ENCODE measurements around the gene ATG13. TPM values are rescaled to one million over a fixed set of nuclear protein-coding genes. Genes with fewer than 3 reads are reported as not detected.

ATG13 gene
- total RNA-seq, 1 donor = 49.7 TPM

DNA sequence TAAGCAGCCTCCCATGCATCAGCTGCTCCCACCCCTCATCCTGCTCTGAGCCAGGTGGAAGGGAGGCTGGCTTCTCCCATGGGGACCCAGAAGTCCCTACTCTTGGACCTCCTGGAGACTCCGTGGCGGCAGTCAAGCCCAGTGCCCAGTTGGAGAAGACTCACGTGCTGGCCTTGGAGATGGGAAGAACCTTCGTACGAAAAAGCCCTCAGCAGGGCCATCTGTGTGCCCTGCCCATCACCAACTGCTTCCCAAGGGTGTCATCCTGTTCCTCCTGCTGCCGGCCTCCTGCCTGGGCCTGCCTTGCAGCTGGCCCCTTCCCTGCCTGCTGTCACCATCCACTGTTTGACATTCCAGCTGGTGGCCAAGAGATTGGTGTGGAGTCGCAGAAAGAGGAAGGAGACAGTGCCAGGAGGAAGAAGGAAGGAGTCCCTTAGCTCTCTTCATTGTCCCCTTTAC lies 55.1 kb downstream of the ATG13 start:
- TF ChIP-seq CTCF (IDR thresholded peaks at IDR 0.05; ENCODE audit: insufficient read depth, low read depth, low read length) = no peak
- no peak for DNase-seq (ENCODE audit: low read depth)
- H3K4me3 ChIP-seq (ENCODE audit: low read depth, low read length) = no peak overlapping the region

- no peak overlapping the region for H3K4me3 ChIP-seq (ENCODE audit: low read depth, low read length)
- no peak for TF ChIP-seq CTCF (IDR thresholded peaks at IDR 0.05; ENCODE audit: insufficient read depth, low read depth, low read length)
- DNase-seq (ENCODE audit: low read depth) = no peak
These were observed 56.5 kb downstream of the ATG13 start for GRCh38 chr11:46673713-46674462.

DNA sequence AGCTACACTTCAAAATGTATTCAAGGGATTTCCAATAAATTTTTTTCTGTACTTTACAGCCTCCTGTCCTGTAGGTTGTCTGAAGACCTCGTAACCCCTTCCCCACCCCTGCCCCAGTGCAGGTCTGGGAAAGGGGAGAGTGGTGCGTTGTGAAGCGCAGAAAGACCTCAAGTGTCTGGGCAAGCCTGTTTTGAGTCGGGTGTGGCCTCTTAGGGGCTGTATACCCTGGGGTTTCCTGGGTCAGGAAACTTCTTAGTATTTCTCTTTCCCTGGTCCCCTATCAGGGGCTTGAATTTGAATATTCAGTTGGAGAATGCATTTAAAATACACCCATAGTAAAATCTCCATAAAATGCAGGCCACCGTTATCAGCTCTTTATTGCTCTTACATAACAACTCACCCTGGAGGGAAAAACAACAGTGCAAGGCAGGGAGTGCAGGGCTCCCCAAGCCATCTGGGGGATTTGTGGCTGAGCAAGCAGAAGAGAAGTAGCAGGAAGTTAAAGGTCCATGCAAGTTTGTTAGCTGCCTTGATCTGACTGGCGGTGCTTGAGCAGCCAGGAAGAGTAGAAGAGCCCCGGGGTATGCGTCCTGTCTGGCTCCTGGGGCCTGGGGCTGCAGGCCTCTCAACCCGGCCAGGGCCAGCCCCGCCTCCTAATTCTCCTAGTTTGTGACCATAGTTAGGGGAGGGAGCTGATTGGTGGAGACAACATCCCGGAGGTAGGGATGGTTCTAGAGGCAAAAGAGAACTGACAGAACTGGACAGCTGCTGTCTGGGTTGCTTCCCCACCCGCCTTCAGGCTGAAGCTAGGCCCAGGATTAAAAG lies 57.3 kb downstream of the ATG13 start:
- no peak for TF ChIP-seq CTCF (IDR thresholded peaks at IDR 0.05; ENCODE audit: insufficient read depth, low read depth, low read length)
- DNase-seq (ENCODE audit: low read depth) = peak; percentile 91
- no peak overlapping the region for H3K4me3 ChIP-seq (ENCODE audit: low read depth, low read length)

DNA sequence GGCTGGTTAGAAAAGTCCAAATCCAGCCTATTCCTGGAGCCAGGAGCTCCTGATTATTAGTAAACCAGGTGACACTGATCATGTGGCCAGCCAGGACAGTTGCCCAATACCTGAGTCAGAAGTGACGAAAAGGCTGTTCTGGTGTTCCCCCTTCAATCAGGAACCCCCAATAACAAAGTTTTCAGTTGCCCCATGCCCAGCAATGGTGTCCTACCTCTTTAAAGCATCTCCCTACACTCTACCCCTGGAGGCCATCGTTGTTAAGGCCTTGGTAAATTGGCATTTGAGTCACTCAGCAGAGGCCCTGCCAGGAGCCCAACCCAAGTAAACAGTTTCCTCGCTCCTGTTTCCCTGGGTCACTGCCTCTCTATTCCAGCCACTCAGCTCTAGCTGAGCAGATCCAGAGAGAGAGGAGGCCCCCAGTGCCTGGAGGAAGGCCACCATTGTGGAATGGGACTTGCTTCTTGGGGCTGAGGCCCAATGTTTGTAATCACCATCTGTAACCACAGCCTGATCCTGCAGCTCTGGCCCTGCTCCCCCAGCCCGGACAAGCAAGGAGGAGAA lies 58.0 kb downstream of the ATG13 start:
- TF ChIP-seq CTCF (IDR thresholded peaks at IDR 0.05; ENCODE audit: insufficient read depth, low read depth, low read length) = no peak
- no peak overlapping the region for H3K4me3 ChIP-seq (ENCODE audit: low read depth, low read length)
- peak; percentile 75 for DNase-seq (ENCODE audit: low read depth)

DNA sequence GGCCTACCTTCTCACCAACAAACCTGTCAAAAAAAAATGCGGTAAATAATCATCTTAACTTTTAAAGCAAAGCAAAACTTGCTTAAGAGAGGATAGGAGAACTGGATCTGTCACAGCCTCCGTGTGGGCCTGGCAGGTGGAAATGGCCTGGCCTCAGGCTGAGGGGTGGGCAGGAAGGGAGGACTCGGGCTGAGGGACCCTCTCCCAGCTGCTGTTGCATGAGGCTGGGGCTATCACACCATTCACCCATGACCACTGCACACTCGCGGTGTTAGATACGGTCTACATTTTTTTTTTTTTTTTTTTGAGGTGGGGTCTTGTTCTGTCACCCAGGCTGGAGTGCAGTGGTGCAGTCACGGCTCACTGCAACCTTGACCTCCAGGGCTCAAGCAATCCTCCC lies 58.6 kb downstream of the ATG13 start:
- no peak for DNase-seq (ENCODE audit: low read depth)
- no peak overlapping the region for H3K4me3 ChIP-seq (ENCODE audit: low read depth, low read length)
- no peak for TF ChIP-seq CTCF (IDR thresholded peaks at IDR 0.05; ENCODE audit: insufficient read depth, low read depth, low read length)

DNA sequence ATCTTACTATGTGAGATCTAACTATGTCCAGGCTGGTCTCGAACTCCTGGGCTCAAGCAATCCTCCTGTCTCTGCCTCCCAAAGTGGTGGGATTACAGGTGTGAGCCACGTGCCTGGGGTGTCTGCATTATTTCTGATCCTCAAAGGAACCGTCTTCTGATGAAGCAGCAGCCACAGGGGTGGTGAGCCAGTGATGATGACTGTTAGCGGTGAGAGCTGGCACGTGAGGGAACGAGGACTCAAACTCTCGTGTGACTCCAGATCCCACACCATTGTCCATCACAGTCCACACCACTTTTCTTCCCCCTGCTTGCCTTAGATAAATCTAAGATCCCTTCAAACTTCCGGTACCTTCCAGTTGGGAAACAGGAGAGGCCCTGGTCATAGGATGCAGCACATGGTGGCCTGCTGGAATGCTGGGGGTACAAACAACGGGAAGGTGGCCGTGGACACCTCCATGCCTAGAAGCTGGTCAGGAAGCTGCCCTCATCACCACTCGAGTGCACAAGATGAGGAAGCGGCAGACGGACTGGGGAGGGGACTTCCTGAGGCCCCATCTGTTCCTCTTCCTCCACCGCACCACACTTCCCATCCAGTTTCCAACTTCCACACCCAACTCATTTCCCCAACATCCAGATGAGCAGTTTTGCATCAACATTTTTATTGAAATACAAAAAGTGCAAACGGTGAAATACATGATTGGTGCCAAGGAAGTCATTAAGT lies 59.2 kb downstream of the ATG13 start:
- DNase-seq (ENCODE audit: low read depth) = no peak
- no peak for TF ChIP-seq CTCF (IDR thresholded peaks at IDR 0.05; ENCODE audit: insufficient read depth, low read depth, low read length)
- no peak overlapping the region for H3K4me3 ChIP-seq (ENCODE audit: low read depth, low read length)

All from fibroblast of villous mesenchyme (primary cell).